Measurements from ENCODE around the gene DNAJB1.

Gene DNAJB1

DNA sequence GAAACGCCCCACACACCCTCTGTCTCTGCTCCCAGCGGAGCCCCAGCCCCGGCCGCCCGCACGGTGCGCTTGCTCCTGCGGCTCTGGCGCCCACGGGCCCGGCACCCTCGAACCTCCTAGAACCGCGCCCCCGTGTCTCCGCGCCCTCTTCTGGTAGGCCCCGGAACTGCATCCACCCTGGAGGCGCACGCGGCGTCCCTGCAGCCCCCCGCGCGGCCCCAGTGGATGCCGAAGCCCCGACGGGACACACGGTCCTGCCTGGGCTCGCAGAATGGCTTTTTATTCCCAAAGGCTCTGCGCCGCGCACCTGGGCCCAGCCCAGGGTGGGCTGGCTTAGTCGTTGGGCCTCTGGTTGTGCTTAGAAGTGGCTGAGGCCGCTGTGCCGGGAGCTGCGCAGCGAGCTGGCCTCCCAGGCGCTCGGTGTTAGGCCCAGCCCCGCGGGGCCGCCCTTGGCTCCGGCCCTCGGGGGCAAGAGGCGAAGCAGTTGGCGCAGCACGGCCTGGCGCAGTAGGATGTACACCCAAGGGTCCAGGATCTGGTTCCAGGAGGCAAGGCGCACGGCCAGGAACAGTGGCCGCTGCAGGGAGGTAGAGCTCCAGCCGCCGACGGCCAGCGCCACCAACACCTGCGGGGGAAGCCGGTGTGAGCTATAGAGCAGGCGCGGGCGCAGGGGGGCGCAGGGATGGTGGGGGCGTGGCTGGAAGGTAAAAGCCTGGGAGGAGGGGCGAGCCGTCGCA is 45.8 kb downstream of the DNAJB1 start:
- DNase-seq = peak; percentile 88

DNA sequence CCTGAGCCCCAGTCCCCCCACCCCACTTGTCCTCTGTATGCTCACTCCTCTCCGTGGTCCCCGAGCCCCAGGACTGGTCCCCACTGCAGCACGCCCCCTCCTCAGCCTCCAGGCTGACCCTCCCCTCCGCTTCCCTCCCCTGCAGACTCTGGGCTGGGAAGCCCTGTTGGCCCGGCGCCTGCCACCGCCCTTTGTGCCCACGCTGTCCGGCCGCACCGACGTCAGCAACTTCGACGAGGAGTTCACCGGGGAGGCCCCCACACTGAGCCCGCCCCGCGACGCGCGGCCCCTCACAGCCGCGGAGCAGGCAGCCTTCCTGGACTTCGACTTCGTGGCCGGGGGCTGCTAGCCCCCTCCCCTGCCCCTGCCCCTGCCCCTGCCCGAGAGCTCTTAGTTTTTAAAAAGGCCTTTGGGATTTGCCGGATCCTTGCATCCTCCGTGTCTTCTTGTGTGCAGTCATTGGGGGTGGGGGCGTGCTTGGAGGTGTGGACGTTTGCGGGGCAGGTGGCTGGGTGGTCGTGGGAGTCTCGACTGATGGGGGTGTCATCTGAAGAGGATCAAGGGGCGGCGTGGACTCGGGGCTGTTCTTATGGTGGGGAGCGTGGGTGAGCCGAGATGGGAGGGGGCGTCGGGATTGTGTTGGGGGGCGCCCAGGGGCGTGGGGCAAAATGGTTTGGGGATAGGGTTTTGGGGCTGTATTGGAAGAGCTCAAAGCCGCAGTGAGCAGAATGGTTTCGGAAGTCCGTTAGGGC is 46.6 kb downstream of the DNAJB1 start:
- DNase-seq = no peak

DNA sequence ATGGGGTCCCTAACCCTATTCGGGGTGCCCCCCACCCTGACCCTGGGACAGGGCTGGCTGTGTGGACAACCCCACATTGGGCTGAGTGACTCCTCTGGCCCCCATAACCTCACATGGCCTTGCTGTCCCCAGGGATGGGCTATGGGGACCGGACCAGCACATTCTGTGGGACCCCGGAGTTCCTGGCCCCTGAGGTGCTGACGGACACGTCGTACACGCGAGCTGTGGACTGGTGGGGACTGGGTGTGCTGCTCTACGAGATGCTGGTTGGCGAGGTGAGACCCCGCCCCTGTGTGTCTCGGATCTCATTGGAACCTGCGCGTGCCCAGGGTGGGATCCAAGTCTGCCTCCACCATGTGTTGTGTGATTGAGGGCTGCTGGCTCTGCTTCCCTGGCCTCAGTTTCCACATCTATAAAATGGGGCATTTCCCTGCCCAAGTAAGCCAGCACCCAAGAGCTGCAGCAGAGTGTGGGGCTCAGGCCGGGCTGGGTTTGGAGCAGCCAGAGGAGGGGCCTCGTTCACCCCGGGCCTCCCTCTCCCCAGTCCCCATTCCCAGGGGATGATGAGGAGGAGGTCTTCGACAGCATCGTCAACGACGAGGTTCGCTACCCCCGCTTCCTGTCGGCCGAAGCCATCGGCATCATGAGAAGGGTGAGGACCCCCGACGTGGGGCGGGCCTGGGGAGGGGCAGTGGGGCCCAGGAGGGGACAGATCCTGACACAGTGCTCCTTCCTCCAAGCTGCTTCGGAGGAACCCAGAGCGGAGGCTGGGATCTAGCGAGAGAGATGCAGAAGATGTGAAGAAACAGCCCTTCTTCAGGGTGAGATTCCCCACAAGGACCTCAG is 47.9 kb downstream of the DNAJB1 start:
- DNase-seq = no peak

DNA sequence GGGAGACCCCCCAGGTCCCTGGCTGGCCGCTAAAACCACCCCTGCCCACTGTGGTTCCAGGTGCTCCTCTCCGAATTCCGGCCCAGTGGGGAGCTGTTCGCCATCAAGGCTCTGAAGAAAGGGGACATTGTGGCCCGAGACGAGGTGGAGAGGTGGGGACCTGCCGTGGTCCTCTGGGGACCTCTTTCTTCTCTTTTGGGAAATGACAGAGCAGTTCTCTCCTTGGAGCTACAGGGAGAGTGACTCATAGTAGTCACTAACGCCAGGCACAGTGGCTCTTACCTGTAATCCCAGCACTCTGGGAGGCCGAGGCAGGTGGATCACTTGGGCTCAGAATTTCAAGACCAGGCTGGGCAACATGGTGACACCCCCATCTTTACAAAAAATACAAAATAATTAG is 50.4 kb downstream of the DNAJB1 start:
- no peak for DNase-seq

DNA sequence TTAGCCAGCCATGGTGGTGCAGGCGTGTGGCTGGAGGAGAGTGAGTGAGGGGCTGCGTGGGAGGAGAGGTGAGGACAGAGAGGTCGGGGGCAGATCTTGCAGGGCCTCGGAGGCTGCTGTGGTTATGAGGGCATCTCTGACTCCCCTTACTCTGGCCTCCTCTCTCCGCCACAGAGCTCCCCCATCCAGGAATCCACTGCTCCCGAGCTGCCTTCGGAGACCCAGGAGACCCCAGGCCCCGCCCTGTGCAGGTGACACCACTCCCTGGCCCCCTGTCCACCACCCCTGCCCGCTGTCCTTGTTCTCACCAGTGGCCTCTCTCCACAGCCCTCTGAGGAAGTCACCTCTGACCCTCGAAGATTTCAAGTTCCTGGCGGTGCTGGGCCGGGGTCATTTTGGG is 50.8 kb downstream of the DNAJB1 start:
- DNase-seq = no peak

All from CD4-positive, alpha-beta T cell treated with Interleukin-17A for 4 hours (primary cell).